IPS DF 4.7 (cell line): ENCODE results near the gene CLBA1.

Experiments used
- DNase-seq: peaks from one replicate; pipeline ENCODE4 v3.0.0-alpha.2; 2013; ENCODE audit warnings: low spot score; ENCODE audit errors: extremely low read depth

The CLBA1 gene

DNA sequence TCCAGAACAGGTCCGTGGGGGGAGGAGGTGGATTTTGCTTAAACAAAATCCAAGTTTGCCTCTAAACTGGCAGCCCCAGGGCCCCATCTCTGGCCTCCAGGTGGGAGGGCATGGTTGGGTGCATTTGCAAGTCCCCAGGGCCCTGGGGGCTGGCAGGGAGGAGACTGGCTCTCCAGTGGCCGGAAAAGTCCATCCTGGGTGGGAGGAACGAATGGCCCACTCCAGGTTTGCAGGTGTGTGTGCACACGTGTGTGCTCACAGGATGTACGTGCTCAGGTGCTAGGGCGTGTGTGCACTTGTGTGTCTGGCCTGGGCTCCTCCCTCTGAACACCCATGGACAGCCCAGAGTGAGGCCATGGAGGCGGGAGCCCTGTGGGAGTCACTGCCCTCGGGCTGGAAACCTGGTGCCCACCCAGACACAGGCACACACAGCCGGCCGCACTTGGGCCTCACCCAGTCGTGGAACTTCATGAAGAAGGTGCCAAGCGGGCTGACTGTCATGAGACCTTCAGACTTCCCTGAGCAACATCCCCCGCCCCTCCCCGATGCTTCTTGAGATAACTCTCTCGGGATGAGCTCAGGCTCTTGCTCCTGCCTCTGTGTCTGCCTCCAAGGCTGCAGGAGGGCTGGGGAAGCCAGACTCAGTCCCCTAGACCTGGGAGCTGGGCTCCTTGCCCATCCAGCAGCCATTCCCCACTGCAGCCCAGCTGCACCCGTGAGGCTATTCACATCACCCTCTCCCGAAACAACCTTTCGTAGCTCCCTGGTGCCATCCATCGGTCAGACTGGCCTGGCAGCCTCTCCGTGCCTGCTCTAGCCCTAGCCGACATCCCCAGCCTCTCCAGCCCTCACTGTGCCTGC is 16.8 kb upstream of the CLBA1 start:
- DNase-seq = no peak

DNA sequence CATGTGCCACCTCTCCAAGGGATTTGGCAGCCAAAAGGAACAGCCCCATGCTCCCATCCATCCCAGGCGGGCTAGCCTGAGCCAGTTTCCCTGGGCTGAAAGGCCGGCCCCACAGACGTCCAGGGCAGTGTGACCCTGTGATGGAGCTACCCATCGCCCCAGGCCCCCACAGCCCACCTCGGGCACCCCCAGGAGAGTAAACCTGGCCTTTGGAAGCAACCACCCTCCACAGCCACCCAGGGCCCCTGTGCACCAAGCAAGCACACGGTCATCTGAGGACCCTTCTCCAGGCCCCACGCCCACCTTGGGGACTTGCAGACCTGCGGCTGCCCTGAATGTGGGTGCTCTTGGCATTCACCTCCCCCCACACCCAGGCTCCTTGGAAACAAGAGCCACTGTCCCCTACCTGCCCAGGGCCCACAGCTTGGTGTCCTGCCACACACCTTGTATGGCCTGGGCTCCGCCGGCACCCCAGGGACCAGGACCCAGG is 15.8 kb upstream of the CLBA1 start:
- DNase-seq = no peak

DNA sequence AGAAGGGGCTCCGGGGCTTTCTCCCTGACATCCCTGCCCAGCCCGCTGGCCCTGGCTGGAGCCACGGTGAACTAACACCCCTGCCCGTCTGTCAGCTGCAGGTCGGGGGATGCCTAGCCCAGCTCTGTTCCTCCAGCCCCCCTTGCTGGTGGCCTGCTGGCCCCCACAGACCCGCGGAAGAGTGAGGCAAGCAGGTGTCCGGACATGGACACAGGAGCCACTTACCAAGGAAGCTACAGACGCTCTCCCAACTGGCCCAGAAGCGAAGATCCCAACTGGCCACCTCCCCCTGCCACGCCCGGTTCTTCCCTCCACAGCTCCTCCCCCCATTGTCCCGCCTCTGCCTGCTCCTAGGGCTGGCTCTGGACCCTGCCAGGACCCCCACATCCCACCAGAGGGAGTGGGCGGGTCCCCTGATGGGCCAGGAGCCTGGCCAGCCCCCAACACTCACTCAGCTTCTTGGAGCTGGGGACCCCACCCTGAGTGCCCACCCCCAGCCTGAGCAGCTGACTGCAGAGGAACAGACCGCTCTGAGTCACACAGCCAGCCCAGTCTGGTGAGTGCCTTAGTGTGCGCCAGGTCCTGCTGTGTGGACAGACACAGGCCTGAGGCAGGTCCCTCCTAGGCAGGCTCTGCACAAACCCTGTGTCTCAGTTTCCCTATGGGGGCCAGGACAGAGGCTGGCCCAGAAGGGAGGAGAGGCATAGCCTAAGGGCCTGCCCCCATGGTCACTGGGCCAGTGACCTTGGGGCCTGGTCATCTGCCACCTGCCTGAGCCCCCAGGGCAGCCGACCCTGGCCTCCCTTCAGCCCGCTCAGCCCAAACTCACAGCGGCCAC is 15.1 kb upstream of the CLBA1 start:
- DNase-seq = no peak

DNA sequence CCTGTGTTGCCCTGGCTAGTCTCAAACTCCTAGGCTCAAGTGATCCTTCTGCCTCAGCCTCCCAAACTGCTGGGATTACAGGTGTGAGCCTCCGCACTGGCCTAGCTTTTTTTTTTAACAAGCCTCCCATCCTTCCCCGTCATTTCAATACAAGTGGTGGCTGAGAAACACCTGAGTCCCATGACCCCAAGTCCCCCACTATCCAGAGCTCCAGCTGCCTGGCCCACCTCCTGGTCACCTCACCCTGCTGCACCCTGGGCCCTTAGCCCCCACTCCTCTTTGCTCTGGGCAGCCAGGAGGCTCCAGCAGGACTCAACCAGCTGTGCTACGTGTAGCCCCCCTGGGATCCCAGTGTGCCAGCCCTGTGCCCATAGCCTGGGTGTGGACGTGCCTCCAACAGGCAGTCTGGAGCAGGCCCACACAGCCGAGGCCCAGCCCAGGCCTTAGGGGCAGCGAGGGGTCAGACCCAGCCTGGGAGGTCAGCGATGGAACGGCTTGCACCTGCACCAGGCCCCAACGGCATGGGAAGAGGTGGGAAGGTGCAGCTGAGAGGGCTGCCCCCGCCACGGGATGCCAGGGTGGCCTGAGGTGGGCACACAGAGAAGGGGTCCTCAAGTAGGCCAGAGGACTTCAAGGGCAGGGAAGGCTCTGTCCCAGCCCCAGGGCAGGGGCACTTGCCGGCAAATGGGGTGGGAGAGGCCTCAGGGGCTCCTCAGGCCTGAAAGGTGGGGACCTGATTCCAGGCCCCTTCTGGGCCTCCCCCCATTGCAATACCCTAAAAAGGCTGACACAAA is 13.9 kb upstream of the CLBA1 start:
- no peak for DNase-seq

DNA sequence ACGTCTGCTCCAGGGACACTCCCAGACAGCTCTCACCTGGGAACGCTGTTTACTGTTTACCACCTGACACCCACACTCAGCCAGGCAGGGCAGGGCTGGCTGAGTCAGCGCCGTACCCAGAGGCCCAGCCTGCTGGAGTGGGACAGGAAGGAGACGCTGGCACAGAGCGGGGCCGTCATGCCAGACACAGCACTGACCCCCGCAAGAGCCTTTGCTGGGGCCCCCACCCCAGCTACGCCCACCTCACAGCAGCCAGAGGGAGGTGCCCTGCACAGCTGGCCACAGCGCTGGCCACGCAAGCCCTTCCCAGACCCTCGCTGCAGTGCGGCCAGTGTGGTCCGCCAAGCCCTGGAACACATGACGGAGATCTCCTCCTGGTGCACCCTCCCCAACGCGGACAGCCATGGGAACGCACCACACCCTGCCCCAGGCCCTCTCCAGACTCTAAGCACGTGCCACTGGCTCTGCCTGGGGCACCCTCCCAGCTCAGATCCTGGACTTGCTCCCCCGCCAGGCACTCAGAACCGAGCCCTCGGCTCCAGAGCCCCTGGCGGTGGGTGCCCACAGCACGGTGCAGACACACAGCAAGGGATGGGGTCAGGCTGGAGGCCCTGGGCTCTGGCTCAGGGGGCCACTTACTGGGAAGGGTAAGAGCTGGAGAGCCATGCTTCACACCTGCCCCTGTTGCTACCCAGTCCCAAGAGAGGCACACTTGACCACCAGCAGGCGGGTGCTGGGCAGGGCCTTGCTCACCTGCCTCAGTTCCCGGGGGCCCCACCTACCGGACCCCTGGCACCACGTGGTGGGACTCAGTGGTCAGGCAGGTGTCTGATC is 13.1 kb upstream of the CLBA1 start:
- no peak for DNase-seq

DNA sequence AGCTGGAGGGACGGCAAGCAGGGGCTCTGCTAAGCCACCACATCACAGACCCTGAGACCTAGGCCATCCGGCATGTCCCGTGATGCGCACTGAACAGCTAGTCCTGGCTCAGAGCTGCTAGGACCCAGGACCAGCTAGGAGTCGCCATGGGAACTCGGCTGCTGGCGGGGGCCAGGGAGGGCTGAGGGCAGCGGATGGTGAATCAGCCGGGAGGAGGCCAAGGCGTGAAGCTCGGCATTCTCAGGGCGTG is 12.5 kb upstream of the CLBA1 start:
- DNase-seq = no peak

DNA sequence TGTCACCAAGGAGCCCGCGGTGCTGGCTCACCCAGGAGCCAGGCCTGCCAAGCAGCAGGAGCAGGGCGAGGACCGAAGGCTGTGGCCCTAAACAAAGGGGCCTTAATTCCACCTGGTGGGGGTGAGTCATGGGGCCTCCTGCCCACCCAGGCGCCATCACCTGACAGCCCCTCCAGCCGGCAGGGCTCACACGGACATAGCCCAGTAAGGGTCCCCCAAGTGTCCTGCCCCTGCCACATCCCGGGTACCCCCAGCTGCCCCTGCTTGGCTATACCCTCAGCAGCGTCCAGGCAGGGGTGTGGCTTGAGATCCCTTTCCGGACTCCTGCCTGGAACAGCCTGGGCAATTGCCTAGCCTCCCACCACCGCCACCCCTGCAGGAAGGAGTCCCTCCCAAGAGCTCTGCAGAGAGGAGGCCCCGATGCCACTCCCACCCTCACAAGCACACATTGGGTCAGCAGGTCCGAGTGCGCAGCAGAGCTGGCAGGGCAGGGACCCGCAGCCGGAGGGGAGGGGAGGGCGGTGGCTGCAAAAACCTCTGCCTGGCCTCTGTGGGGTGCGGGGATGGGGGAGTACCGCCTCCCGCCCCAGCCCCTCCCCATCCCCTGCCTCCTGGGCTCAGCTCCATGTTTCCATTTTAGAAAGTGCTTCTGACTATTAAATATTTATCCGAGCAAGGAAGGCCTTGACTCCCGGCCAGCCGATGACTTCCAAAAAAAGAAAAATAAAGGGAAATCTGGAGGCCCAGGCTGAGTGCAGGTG is 12.0 kb upstream of the CLBA1 start:
- no peak for DNase-seq

DNA sequence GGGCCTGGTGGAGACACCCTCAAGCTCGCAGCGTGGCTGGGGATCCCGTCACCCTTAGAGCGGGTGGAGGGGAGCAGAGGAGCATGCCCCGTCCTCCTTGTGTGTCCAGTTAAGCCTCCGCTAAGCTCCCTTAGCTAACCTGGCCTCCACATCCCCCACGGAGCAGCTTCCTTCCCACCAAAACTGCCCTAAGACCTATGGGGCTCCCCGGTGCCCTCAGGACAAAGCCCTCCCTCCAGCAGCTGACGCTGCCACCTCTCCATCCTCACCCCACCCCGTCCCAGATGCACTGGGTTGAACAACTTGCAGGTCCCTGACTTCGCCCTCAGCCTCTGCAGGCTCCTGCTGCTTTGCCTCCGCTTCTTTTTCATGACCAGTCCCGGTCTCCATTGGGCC is 11.4 kb upstream of the CLBA1 start:
- DNase-seq = no peak

DNA sequence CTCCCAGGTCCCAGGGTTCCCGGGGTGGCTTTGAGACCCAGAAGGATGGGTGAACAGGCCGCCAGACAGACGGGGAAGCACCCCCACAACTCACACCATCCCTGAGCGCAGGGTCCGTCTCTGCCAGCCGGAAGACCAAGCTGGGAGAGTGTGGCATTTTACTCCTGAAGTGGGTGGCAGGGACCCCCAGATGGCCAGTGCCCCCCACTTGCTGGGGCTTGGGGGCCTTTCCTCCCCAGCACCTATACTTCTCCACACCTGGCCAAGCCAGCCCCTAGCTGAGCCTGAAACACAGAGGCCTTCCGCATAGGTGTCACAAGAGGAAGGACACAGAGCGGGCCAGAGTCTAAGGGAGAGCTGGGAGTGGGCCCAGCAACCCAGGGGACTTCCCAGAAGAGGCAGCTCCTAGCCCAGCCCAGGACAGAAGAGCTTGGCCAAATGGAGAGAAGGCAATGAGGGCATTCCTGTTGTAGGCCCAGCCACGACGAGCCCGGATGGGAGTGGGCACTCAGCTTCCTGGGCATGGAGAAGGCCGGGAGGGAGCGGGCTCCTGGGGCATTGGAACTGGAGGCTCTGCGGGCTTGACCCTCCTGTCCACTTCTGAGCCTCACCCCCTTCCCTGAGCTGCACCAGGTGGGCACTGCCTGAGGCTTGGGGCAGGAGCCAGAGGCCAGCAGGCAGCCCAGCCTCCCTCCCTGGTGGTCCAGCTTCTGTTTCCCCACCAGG is 10.8 kb upstream of the CLBA1 start:
- DNase-seq = no peak

DNA sequence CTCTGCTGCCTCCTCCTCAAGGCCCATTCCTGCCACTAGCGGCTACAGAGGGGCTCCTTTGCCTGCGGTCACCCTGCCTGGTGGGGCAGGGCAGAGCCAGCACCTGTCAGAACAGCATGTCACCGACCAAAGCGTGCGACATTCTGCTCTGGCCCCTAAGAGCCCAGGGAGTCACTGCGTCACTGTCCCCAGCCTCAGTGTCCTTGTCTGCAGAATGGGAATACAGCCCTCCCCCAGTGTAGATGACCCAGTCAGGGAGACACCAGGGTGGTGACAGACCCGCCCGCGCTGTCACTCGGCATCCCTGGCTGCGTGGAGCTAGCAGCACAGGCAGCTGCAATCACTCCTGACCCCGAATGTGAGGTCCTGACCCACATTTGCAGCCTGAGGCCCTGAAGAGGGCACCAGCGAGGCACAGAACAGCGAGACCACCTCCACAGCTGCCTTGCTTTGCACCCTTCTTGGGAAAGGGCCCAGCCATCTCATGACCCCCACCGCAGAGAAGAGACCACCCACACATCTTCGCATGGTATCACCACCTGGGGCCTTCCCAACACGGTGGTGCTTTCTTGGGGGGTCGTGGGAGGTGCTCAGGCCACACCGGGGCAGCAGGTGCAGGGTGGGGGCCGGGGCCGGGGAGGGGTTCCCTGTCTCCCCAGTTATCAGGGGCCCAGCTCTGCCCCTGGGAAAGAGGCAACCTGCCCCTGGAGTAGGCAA is 9.9 kb upstream of the CLBA1 start:
- no peak for DNase-seq

DNA sequence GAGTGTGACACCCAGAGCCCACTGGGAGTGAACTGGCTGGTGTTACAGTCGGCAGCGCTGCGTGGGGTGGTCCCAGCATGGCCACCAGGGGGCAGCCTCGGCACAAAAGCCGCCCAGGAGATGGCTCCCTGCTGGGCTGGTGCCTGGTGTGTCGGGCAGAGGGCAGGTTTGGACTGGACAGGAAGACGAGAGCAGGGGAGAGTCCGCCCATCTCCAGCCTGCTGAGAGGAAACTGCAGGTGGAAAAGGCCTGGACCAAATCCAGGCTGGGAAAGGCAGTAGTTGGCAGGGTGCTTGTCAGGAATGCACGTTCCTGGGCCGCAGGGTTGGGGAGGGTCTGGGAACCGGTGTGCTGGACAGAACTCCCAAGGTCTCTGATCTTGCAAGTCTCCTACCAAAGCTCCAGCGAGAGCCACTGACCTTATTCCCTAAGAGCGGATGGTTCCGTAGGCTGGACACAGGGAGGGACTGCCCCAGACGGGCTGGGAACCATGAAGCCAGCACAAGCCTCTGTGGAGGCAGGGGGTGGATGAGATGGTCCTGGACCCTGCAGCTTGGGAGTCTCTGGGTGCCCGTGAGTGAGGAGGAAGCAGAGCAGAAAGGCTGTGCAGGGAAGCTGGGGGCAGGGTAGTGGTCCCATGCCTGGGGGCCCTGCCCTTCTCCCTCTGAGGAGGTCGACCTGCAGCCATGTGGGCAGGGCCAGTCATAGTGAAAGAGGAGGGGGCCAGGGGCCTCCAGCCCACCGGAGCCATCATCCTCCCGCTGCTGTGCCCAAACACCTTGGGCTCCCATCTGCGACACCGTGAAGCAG is 9.2 kb upstream of the CLBA1 start:
- DNase-seq = no peak

DNA sequence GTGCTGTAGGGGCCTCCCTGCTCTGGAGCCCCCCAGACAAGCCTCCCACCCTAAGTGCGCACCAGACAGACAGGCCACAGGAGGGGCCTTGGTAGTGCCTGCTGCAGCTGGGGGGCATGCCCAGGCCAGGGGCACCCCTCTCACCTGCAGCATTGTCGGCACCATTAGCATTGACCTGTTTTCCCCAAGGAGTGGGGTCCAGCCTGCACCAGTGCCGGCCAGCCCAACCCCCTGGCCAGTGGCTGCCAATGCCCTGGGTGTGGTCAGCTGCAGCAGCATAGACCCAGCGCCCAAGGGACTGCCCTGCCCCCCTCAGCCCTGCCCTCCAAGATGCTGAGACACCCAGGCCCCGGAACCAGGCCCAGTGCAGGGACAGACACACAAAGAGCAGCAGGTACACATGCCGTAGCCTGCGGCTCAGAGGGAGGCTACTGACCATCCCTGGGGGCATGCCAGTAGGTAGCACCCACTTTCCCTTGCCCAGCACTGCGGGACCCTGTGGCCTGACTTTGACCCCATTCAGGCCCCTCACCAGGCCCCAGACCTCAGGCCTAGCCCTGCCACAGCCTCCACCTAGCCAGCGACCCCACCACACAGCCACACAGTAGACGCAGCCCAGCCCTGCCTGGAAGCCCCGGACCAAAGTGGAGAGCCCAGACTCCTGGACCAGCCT is 8.4 kb upstream of the CLBA1 start:
- no peak for DNase-seq

DNA sequence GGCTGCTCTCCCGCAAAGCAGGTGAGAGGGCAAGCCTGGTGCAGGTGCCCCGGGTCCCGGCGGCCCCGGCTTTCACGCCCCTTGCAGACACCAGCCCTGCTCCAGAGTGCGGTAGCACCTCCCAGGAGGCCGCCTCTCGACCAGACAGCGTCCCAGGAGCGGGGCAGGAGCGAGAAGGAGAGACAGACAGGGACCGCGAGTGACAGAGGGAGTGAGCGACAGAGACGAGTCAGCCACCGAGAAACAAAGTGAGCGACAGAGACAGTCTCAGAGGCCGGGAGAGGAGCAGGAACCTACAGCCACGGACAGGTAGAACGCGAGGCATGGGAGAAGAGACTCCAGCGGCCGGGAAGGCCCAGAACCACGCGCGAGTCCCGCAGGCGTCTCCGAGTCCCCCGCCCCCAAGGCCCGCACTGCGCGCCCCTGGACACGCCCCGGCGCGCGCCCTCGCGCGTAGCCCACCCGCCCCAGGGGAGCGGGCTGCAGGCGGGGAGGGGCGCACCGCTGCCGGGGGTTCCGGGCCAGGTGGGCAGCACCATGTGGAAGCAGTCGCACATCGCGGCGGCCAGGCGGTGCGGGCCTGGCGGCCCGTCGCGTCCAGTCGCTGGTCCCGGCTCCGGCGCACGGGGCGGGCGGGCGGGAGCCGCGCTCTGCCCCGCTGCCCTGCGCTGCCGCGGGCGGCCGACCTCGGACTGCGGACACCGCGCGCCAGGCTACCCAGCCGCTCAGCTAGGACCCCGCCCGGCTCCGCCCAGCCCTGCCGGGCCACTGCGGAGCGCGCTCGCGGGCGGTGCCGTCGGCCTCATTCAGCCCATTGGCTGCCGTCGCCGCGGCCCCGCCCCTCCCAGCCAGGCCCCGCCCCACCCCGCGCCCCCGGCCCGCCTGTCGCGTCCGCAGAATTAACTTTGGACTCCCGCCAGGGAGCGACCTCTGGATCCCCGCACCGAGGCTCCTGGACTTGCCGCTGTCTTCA is 7.6 kb upstream of the CLBA1 start, which contains the start of gene AHNAK2:
Gene AHNAK2, minus strand, starts transcription at position 694 of the 973 bp plus-strand sequence. Its CDS starts 137 bp downstream, at position 557.
- DNase-seq = no peak

DNA sequence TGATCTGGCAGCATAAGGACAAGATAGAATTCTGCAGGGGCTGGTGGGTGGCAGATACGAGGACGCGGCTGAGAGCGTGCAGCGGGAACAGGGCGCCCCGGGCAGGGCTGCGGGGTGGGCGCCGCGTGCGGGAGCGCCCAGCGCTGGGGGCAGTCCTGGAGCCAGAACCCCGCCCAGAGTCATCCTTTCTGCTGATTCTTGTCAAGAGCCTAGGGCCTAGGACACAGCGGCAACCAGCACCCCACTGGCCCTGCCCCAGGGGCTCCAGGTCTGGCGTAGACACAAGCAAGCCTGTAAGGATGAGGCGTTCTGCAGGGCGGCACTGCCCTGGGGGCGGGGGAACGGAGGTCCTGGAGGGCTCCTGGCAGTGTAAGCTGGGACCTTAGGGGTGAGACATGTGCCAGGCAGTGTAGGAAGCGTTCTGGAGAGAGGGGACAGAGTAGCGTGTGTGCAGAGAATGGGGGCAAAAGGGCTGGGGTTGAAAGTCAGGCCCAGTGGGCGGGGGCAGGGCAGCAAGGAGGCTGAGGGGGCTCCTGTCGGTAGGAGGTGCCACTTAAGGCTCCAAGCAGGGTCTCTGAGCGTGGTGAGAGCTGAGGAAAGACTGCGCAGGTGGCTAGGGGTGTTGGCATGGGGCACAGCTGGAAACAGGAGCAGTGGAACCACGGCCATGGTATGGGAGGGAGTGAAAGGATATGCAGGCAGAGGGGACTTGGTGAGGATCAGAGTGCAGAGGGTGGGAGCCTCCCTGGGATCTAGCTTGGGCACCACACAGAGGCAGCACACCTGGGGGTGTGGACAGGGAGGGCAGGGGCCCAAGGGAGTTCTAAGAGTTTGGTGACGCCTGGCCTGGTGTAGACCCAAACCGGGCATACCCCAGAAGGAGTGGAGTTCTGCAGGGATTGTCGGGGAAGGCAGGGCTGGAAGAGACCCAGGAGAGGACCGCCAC is 6.6 kb upstream of the CLBA1 start:
- no peak for DNase-seq
